ENCODE results near the gene KLHDC4. TPM values are rescaled to one million over a fixed set of nuclear protein-coding genes. Genes with fewer than 3 reads are reported as not detected.
"Not testable (repeated sequence)": the region's sequence is repeated elsewhere in the genome, so short reads cannot be mapped to it uniquely, and the experiment has no call there.

Gene KLHDC4
- total RNA-seq, 1 donor from 2014 or later, result 16.6 TPM

GRCh38 chr16:87721622-87722585 lies 43.9 kb downstream of the KLHDC4 start:
- peak in 1 of 2 donors; percentile 67 for DNase-seq (ENCODE audit: low read depth in 2 of 2)

DNA sequence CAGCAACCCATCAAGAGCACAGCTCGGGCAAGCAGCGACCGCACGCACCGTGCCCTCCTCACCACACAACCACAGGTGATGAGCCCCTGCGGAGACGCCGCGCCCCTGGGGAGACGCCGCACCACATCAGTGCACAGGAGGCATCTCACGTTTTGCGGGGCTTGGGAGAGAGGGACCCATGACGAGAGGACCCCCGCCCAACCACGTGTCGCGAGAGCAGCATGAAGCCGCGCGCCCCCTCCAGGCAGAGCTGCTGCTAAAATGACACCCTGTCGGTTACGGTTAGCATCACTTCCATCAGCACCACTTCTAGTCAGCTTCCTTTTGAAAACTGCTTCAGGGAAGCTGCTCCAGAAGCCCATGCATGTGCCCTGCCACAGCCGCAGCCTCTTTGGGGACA lies 45.3 kb downstream of the KLHDC4 start:
- DNase-seq (ENCODE audit: low read depth in 2 of 2), result no peak

DNA sequence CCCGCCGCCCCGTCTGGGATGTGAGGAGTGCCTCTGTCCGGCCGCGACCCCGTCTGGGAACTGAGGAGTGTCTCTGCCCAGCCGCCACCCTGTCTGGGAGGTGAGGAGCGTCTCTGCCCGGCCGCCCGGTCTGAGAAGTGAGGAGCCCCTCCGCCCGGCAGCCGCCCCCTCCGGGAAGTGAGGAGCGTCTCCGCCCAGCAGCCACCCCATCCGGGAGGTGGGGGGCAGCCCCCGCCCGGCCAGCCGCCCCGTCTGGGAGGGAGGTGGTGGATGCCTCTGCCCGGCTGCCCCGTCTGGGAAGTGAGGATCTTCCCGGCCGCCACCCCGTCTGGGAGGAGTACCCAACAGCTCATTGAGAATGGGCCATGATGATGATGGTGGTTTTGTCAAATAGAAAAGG lies 47.0 kb downstream of the KLHDC4 start:
- not testable (repeated sequence) for DNase-seq (ENCODE audit: low read depth in 2 of 2)

DNA sequence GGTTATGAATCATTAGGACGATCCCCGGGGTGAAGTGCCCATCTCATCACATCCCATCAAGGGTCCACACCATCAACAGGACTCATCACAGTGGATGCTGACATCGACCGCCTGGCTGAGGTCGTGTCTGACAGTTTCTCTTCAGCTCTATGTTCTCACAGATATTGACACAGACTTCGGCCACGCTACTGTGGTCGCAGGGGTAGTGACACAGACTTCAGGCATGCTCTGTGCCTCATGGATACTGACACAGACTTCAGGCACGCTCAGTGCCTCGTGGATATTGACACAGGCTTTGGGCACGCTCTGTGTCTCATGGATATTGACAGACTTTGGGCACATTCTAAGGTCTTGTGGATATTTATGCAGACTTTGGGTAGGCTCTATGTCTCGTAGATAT lies 50.1 kb downstream of the KLHDC4 start:
- no peak for DNase-seq (ENCODE audit: low read depth in 2 of 2)

GRCh38 chr16:87715231-87715630 lies 50.6 kb downstream of the KLHDC4 start:
- no peak for DNase-seq (ENCODE audit: low read depth in 2 of 2)

DNA sequence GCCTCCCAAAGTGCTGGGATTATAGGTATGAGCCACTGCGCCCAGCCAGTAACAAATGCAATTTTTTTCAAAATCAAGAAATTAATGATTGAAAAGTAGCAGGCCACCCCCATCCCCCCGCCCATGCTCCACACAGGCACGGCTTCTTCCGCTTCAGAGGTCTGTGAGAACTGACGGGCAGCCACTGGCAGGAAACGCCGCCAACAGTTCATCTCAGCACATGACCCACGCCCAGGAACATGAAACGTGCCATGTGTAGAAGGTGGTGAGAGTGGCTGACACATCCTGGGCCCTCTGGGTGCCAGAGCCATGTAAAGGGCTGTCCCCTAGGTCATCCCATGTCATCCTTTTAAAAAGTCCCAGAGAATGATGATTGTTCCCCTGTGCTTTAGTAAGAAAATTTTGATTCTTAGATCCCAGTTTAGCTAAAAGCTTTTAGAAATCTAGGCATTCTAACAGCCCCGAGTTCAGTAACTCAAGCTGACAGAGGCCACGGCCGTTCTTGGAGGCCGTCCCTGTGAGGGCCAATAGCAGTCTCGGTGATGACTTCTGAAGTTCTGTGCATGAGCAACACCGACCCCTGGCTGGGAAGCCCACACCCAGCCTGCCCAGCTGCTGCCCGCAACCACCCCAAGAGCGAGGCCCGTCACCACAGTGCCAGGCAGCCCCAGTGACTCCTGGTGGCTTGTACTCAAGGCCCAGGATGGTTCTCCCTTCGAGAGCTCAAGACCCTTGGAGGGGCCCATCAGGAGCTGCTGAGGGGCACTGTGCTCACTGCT lies 52.1 kb downstream of the KLHDC4 start:
- no peak for DNase-seq (ENCODE audit: low read depth in 2 of 2)

DNA sequence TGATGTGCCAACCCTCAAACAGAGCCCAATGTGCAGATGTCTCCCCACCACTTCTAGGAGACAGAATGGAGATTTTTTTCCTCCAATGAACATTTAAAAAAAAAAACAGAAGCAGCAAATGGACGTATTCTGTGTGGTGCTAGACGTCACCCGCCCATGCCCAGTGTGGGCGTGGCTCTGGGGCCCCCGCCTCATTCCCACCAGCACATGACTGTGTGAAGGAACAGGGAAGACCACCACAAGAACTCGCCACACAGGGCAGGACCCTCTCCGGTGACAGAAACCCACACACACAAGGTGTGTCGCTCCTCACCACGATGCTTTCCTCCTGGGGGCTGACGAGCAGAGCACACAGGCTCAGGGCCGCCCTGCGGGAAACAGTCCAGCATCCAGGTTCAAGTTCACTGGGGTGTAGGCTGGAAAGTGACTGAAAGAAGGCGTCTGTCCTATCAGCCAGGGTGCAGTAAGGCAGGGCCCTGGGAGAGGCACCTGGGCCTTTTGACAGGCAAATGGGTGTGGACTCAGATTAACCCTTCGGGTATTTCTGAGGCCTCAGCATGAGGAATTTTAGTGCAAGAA lies 53.5 kb downstream of the KLHDC4 start:
- DNase-seq (ENCODE audit: low read depth in 2 of 2), result no peak

GRCh38 chr16:87710887-87711286 lies 54.9 kb downstream of the KLHDC4 start:
- DNase-seq (ENCODE audit: low read depth in 2 of 2), result no peak

- no peak for DNase-seq (ENCODE audit: low read depth in 2 of 2)
Measured at GRCh38 chr16:87709677-87710076, 56.1 kb downstream of the KLHDC4 start.

GRCh38 chr16:87708881-87709638 lies 56.7 kb downstream of the KLHDC4 start:
- DNase-seq (ENCODE audit: low read depth in 2 of 2), result no peak

DNA sequence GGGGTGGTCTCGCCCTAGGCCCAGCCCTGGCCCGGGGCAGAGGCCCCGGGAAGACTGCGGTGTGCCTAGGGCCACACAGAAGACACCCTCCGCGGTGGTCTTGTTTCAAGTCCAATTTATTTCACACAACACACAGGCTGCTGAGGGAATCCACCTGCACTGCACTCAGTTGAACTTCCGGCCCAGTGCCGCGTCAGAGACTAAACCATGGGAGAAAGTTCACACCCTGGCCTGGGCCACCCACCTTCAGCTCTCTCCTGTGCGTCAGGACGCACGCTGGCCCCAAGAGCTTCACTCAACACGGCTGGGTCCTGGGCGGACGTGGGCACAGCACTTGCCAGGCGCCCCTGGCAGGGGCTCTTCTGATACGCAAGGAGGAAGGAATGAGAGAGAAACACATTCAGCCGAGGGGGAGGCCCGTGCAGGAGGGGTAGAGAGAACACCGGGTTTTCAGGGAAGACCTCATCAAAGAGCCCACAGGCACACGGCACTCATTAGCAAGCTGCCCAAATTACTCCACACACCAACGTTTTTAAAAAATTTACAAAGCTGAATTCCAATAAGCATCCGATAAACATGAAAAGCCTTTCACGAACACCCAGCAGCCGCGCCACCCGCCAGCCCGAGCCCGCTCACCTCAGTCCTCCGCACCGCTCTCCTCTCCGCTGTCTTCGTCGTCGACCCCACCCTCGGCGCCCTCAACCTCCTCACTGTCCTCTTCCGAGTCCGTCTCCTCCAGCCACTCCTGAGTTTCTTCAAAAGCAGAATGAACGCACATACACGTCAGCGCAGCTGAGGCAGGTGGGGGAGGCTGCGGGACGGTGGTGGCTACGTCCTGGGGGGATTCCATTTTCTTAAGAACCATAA lies 57.8 kb downstream of the KLHDC4 start:
- DNase-seq (ENCODE audit: low read depth in 2 of 2), result no peak

- DNase-seq (ENCODE audit: low read depth in 2 of 2), result no peak
Measured at GRCh38 chr16:87707097-87707496, 58.7 kb downstream of the KLHDC4 start.

GRCh38 chr16:87706278-87707000 lies 59.3 kb downstream of the KLHDC4 start:
- DNase-seq (ENCODE audit: low read depth in 2 of 2), result no peak

DNA sequence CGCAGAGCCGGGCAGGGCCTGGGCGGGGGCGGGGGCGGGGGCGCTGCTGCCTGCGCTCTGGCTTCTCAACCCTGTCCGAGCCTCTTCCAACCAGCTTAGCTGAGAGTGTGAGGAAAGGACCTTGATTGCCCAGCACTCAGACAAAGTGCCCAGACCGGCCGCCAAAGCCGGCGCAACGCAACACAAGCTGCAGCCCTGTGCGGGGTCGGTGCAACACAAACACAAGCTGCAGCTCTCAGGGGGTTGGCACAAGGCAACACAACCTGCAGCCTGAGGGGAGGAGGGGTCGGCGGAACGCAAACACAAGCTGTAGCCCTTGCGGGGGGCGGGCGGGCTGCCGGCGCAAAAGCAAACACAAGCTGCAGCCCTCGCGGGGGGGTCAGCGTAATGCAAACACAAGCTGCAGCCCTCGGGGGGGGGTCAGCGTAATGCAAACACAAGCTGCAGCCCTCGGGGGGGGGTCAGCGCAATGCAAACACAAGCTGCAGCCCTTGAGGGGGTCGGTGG lies 60.0 kb downstream of the KLHDC4 start:
- DNase-seq (ENCODE audit: low read depth in 2 of 2), result no peak

- DNase-seq (ENCODE audit: low read depth in 2 of 2), result no peak
Measured at GRCh38 chr16:87704754-87705353, 60.9 kb downstream of the KLHDC4 start.

DNA sequence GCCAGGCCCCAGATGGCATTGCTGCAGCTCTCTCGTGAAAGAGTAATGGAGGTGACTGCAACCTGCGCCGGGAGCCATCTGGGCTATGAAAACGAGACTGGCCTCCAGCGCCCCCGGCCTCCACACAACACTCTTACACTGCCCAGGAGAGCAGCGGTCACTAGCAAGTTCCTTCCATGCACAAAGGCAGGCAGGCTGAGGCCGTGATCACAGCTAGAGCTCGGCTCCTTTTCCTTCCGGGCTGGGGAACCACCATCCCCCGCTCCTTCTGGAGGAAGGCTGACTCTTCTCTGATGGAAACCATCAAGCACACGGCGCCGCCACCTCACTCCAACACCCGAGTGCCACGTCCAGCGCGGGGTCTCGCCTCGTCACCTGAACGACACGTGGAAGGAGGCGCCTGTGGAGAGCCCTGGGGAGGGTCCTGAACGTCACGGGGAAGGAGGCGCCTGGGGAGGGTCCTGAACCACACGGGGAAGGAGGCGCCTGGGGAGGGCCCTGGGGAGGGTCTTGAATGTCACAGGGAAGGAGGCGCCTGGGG lies 61.9 kb downstream of the KLHDC4 start:
- no peak for DNase-seq (ENCODE audit: low read depth in 2 of 2)

DNA sequence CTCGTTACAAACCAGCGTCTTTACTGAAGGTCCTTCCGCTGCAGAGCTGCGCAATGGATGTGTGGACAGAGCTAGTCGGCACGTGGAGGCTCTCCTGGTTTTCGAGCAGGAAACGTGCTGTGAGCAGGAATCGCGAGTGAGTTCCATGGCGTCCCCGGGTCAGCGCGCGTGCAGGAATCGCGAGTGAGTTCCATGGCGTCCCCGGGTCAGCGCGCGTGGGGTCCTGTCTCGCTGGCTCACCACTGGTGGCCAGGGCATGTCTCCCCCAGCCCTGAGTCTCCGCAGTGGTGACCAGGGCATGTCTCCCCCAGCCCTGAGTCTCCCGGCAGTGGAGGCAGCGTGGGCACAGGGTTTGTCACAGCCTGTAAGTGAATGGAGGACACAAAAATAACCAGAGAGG lies 62.7 kb downstream of the KLHDC4 start:
- peak in 1 of 2 donors; percentile 20 for DNase-seq (ENCODE audit: low read depth in 2 of 2)

DNA sequence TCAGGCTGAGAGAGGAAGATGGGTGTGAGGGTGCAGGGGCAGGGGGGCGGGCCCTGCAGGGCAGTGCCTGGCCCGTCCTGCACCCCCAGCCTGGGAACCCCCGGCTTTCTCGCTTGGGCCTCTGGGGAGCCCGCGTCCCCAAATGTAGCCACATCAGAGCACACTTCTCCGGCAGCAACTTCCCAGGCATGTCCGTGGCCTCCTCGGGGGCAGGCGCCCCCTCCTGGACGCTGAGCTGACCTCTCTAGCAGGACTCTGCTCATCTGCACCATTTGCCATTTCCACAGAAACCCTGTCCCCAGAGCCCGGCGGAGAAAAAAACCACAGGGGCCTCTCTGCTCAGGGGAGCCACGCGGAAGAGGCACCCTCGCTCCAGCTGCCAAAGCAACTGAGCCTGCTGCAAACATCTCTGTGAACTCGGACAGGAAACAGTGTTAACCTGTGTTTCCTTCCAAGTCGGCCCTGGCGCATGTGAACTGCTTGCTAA lies 63.4 kb downstream of the KLHDC4 start:
- peak; percentile 5 to 86 for DNase-seq (ENCODE audit: low read depth in 2 of 2)

GRCh38 chr16:87701505-87701921 lies 64.3 kb downstream of the KLHDC4 start:
- DNase-seq (ENCODE audit: low read depth in 2 of 2), result no peak
